HFF-Myc (cell line): ENCODE results near the gene DYRK3.

Experiments
- DNase-seq: peaks from one replicate; pipeline ENCODE4 v3.0.0-alpha.2; 2011; ENCODE audit warnings: low read depth; ENCODE audit errors: extremely low read depth
- H3K4me3 ChIP-seq: replicated peaks from 2 replicates; pipeline ENCODE4 v1.5.1; 2011; ENCODE audit warnings: low read depth, mild to moderate bottlenecking, control low read depth, low read length
- TF ChIP-seq, protein P1 (sequence below): IDR thresholded peaks from 2 replicates; pipeline ENCODE4 v1.5.1; 2012; ENCODE audit warnings: mild to moderate bottlenecking, low read depth, low read length, control low read depth; ENCODE audit errors: missing control alignments

DYRK3 gene

DNA sequence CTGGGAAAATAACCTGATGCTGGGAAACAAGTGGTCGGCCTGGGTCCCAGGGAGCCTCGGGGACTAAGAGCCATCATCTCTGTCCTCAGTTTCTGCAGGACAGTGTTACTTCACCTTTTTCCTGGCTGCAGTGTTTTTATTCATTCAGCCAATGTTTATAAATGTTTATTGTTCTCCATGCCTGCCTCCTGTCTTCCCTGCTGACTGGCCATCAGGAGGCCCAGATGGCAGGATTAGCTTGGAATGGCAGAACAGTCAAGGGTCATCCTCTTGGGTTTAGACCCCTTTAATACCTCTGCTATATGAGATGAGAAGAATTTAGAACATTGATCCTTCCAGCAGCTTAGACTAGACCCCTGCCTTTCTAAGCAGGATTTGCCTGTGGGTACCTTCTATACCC is 62.7 kb downstream of the DYRK3 start:
- TF ChIP-seq, protein P1, sequence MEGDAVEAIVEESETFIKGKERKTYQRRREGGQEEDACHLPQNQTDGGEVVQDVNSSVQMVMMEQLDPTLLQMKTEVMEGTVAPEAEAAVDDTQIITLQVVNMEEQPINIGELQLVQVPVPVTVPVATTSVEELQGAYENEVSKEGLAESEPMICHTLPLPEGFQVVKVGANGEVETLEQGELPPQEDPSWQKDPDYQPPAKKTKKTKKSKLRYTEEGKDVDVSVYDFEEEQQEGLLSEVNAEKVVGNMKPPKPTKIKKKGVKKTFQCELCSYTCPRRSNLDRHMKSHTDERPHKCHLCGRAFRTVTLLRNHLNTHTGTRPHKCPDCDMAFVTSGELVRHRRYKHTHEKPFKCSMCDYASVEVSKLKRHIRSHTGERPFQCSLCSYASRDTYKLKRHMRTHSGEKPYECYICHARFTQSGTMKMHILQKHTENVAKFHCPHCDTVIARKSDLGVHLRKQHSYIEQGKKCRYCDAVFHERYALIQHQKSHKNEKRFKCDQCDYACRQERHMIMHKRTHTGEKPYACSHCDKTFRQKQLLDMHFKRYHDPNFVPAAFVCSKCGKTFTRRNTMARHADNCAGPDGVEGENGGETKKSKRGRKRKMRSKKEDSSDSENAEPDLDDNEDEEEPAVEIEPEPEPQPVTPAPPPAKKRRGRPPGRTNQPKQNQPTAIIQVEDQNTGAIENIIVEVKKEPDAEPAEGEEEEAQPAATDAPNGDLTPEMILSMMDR = no peak
- DNase-seq = no peak
- no peak overlapping the region for H3K4me3 ChIP-seq
